Measurements from ENCODE around the gene ZNF576. TPM values are rescaled to one million over a fixed set of nuclear protein-coding genes. Genes with fewer than 3 reads are reported as not detected.
A peak's percentile ranks its signal among the peaks of the same experiment; 100 is the strongest.

ZNF576 gene
- total and polyA plus RNA-seq, 4 donors, result 11.4 to 15.7 (median 13.3) TPM

DNA sequence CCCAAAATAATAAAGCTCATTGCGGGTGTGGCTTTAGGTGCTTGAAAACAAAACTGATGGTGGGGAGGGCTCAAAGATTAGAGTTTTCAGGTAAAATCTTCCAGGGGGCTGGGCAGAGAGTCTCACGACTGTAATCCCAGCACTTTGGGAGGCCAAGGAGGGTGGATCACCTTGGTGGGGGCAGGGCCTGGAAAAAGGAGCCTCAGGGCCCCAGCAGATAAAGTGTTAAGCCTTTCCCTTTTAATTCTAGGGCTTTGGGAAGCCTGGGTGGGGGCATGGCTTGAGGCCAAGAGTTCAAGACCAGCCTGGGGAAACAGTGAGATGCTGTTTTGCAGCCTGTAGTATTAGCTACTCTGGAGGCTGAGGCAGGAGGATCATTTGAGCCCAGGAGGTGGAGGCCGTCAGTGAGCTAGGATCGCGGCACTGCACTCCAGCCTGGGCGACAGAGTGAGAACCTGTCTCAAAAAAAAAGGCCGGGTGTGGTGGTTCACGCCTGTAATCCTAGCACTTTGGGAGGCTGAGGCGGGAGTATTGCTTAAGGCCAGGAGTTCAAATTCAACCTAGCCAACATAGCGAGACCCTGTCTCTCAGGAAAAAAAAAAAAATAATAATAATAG lies 2.2 kb upstream of the ZNF576 start:
- intact Hi-C loops (cut with DNase I), result loop anchor here in 1 of 2 donors (5.0 kb wide), 1 partner anchor 57 kb away; no protein-coding TSS in a partner anchor
- Histone ChIP-seq H3K36me3 (ENCODE audit: control insufficient read depth in 1 of 2, insufficient read depth in 2 of 2, low read length in 1 of 2) (peaks cover 0 to 8% of the 10 kb centered on the region in 2 donors), H3K27me3 (ENCODE audit: control insufficient read depth in 1 of 2, insufficient read depth in 2 of 2, low read length in 1 of 2) (no peaks in the 10 kb centered on the region), H3K4me1 (ENCODE audit: control insufficient read depth in 1 of 2, insufficient read depth in 2 of 2, low read length in 2 of 2) (peaks cover 0 to 5% of the 10 kb centered on the region in 2 donors), H3K4me3 (ENCODE audit: low read length in 2 of 2) (peak overlapping the region in 1 of 2 donors; percentile 74), H3K9me3 (ENCODE audit: control insufficient read depth, low read length) (no peaks in the 10 kb centered on the region), H3K27ac (ENCODE audit: low read depth in 1 of 2, low read length in 2 of 2) (no peak overlapping the region)
- ATAC-seq (ENCODE audit: low FRiP score) (no peak), DNase-seq (no peak)
- 84 to 86% methylated on average over 10 of the region's 10 CpGs for WGBS, 2 donors

DNA sequence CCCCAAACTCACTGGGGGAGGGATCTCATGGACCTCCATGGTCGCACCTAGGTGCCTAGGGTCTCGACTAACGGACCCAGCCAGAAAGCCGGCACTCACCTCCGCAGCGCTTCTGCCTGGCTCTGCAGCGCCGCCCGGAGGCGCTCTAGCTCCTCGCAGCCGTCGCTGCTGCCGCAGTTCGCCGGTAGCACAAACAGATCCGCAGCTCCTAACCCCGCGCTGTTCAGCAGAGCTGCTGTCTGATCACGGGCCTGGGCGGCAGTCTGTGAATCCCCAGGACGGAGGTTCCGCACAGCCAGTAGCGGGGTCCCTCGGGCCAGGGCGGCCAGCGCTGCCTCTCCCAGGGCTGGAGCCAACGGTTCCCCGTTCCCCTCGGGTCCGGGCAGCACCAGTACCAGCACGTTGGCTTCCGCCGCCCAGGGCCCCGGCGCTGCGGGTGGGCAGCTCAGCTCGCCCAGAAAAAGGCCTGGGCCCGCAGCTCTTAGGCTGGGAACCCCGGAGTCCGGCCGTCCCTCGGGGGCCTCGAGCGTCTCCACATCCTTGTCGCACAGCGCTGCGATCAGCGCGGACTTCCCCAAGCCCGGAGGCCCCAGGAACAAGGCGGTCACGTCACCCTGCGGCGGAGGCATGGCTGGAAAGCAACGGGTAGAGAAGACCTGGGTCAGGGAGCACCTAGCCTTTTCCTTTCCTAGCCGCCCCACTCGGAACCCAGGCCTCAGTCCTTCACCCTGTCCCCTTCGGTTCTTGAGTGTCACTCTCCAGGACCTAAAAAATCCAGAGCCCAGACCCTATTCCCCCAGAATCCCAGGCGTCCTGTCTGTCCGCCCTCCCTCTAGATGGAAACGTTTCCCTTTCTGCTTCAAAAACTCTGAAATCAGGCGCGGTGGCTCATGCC lies 1.4 kb upstream of the ZNF576 start:
- H3K36me3 ChIP-seq (ENCODE audit: control insufficient read depth in 1 of 2, insufficient read depth in 2 of 2, low read length in 1 of 2), result peaks cover 0 to 10% of the 10 kb centered on the region in 2 donors
- H3K4me1 ChIP-seq (ENCODE audit: control insufficient read depth in 1 of 2, insufficient read depth in 2 of 2, low read length in 2 of 2), result peaks cover 0 to 5% of the 10 kb centered on the region in 2 donors
- H3K27me3 ChIP-seq (ENCODE audit: control insufficient read depth in 1 of 2, insufficient read depth in 2 of 2, low read length in 1 of 2), result no peaks in the 10 kb centered on the region
- H3K4me3 ChIP-seq (ENCODE audit: low read length in 2 of 2), result peak overlapping the region; percentile 15 to 74
- H3K27ac ChIP-seq (ENCODE audit: low read depth in 1 of 2, low read length in 2 of 2), result peak overlapping the region in 1 of 2 donors; percentile 50
- no peaks in the 10 kb centered on the region for H3K9me3 ChIP-seq (ENCODE audit: control insufficient read depth, low read length)
- 1% methylated on average over 63 to 64 of the region's 64 CpGs for WGBS, 2 donors
- intact Hi-C loops (cut with DNase I), result loop anchor here in 1 of 2 donors (5.0 kb wide), 1 partner anchor 58 kb away; no protein-coding TSS in a partner anchor
- DNase-seq, result peak; percentile 78 to 82
- peak; percentile 13 for ATAC-seq (ENCODE audit: low FRiP score)

DNA sequence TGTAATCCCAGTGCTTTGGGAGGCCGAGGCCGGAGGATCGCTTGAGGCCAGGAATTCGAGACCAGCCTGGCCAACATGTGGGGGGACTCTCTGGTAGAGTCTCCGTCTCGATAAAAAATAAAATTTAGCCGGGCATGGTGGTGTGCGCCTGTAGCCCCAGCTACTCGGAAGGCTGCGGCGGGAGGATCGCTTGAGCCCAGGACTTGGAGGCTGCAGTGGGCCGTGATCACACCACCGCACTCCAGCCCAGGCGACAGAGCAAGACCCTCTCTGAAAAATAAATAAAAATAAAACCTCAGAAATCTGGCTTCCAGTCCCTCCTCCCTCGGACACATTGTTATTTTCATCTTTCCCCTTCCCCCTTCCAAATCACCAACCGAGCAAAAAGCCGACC lies 793 bp upstream of the ZNF576 start:
- Histone ChIP-seq H3K27me3 (ENCODE audit: control insufficient read depth in 1 of 2, insufficient read depth in 2 of 2, low read length in 1 of 2) (no peaks in the 10 kb centered on the region), H3K9me3 (ENCODE audit: control insufficient read depth, low read length) (no peaks in the 10 kb centered on the region), H3K36me3 (ENCODE audit: control insufficient read depth in 1 of 2, insufficient read depth in 2 of 2, low read length in 1 of 2) (peaks cover 0 to 10% of the 10 kb centered on the region in 2 donors), H3K4me1 (ENCODE audit: control insufficient read depth in 1 of 2, insufficient read depth in 2 of 2, low read length in 2 of 2) (peaks cover 0 to 5% of the 10 kb centered on the region in 2 donors), H3K4me3 (ENCODE audit: low read length in 2 of 2) (peak overlapping the region; percentile 15 to 74), H3K27ac (ENCODE audit: low read depth in 1 of 2, low read length in 2 of 2) (peak overlapping the region in 1 of 2 donors; percentile 50)
- intact Hi-C loops (cut with DNase I), result no loop called here
- ATAC-seq (ENCODE audit: low FRiP score), result peak; percentile 26
- WGBS, 2 donors, result 1% methylated on average over 18 of the region's 18 CpGs
- no peak for DNase-seq

DNA sequence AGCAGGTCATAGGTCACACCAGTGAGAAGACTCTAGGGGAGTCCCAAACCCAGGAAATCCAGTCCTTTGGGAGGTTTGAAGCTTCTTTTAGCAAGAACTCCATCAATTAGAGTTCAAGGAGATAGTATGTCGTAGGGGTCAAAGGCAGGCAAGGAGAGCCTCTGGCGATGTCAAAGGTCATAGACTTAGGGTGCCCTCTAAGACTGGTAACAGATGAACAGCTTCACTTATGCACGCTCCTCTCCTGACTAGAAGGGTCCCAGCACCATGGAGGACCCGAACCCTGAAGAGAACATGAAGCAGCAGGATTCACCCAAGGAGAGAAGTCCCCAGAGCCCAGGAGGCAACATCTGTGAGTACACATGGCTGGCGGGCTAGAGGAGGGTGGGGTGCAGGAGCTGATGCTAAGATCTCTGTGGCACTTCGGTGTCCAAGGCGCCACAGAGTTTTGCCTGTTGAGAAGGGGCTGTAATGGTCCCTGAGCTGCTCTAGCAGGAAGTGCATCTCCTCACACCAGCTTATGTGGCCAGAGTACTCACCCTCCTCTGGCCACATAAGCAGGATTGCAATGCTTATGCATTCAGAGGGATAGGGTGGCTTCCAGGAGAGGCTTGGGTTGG lies 557 bp downstream of the ZNF576 start:
- intact Hi-C loops (cut with DNase I), result loop anchor here (1.0 to 2.0 kb wide), 2 partner anchors 22 to 64 kb away; partner anchors contain the start of genes PINLYP (in 2 of the 2), XRCC1 (in 2 of the 2) and ZNF575 (in 1 of the 2)
- H3K27ac ChIP-seq (ENCODE audit: low read depth in 1 of 2, low read length in 2 of 2), result peak overlapping the region; percentile 15 to 61
- WGBS, 2 donors, result 21% methylated on average over 7 of the region's 7 CpGs
- ATAC-seq (ENCODE audit: low FRiP score) (no peak), DNase-seq (no peak)
- no peaks in the 10 kb centered on the region for H3K9me3 ChIP-seq (ENCODE audit: control insufficient read depth, low read length)
- no peaks in the 10 kb centered on the region for H3K27me3 ChIP-seq (ENCODE audit: control insufficient read depth in 1 of 2, insufficient read depth in 2 of 2, low read length in 1 of 2)
- peaks cover 0 to 5% of the 10 kb centered on the region in 2 donors for H3K4me1 ChIP-seq (ENCODE audit: control insufficient read depth in 1 of 2, insufficient read depth in 2 of 2, low read length in 2 of 2)
- H3K36me3 ChIP-seq (ENCODE audit: control insufficient read depth in 1 of 2, insufficient read depth in 2 of 2, low read length in 1 of 2), result peaks cover 0 to 9% of the 10 kb centered on the region in 2 donors
- H3K4me3 ChIP-seq (ENCODE audit: low read length in 2 of 2), result peak overlapping the region; percentile 39 to 45

DNA sequence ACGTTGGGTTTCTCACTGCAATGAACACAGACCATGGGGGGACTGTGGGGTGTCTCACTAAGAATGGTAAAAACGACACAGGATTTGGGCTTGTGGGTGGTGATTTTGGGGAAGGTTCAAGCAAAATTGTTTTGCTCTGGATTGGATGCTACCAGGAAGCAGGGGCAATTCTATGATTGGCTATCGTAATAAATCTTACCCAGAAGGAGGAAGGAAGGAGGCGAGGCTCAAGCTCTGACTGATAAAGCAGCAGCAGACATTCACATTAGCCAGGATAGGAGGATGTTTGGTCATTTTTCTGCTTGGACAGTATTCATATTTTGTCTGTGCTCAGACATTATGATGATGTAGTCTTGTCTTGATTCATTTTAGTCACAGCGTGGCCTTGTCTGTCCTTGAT lies 1.5 kb downstream of the ZNF576 start:
- no peak for ATAC-seq (ENCODE audit: low FRiP score)
- H3K36me3 ChIP-seq (ENCODE audit: control insufficient read depth in 1 of 2, insufficient read depth in 2 of 2, low read length in 1 of 2), result peaks cover 3 to 8% of the 10 kb centered on the region in 2 donors
- H3K27ac ChIP-seq (ENCODE audit: low read depth in 1 of 2, low read length in 2 of 2), result no peak overlapping the region
- no peaks in the 10 kb centered on the region for H3K9me3 ChIP-seq (ENCODE audit: control insufficient read depth, low read length)
- no peak for DNase-seq
- WGBS, 2 donors, result 46 to 52% methylated on average over 5 of the region's 5 CpGs
- H3K4me1 ChIP-seq (ENCODE audit: control insufficient read depth in 1 of 2, insufficient read depth in 2 of 2, low read length in 2 of 2), result peaks cover 0 to 5% of the 10 kb centered on the region in 2 donors
- no peaks in the 10 kb centered on the region for H3K27me3 ChIP-seq (ENCODE audit: control insufficient read depth in 1 of 2, insufficient read depth in 2 of 2, low read length in 1 of 2)
- intact Hi-C loops (cut with DNase I), result loop anchor here in 1 of 2 donors (2.0 kb wide), 1 partner anchor 65 kb away; the partner anchor contains the start of gene ZNF575
- peak overlapping the region in 1 of 2 donors; percentile 39 for H3K4me3 ChIP-seq (ENCODE audit: low read length in 2 of 2)

DNA sequence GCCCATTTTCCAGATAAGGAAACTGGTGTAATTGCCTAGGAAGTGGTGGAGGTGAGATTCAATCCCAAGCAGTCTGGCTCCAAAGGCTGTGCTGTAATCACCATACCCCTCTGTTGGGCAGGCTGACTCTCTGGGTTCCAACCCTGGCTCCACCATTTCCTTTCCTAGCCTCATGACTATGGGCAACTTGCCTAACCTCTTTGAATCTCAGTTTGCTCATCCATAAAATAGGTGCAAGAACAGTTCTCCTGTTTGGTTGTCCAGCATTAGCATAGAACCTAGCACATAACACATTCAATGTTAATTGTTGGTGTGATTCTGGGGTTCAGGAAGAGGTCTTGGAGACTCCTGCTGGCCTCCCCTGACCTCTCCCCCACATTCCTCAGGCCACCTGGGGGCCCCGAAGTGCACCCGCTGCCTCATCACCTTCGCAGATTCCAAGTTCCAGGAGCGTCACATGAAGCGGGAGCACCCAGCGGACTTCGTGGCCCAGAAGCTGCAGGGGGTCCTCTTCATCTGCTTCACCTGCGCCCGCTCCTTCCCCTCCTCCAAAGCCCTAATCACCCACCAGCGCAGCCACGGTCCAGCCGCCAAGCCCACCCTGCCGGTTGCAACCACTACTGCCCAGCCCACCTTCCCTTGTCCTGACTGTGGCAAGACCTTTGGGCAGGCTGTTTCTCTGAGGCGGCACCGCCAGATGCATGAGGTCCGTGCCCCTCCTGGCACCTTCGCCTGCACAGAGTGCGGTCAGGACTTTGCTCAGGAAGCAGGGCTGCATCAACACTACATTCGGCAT lies 2.2 kb downstream of the ZNF576 start:
- Histone ChIP-seq H3K9me3 (ENCODE audit: control insufficient read depth, low read length) (no peaks in the 10 kb centered on the region), H3K27me3 (ENCODE audit: control insufficient read depth in 1 of 2, insufficient read depth in 2 of 2, low read length in 1 of 2) (no peaks in the 10 kb centered on the region), H3K36me3 (ENCODE audit: control insufficient read depth in 1 of 2, insufficient read depth in 2 of 2, low read length in 1 of 2) (peaks cover 3 to 6% of the 10 kb centered on the region in 2 donors), H3K4me3 (ENCODE audit: low read length in 2 of 2) (no peak overlapping the region), H3K27ac (ENCODE audit: low read depth in 1 of 2, low read length in 2 of 2) (no peak overlapping the region), H3K4me1 (ENCODE audit: control insufficient read depth in 1 of 2, insufficient read depth in 2 of 2, low read length in 2 of 2) (peaks cover 0 to 5% of the 10 kb centered on the region in 2 donors)
- intact Hi-C loops (cut with DNase I), result no loop called here
- ATAC-seq (ENCODE audit: low FRiP score) (no peak), DNase-seq (no peak)
- 89 to 91% methylated on average over 19 of the region's 19 CpGs for WGBS, 2 donors

DNA sequence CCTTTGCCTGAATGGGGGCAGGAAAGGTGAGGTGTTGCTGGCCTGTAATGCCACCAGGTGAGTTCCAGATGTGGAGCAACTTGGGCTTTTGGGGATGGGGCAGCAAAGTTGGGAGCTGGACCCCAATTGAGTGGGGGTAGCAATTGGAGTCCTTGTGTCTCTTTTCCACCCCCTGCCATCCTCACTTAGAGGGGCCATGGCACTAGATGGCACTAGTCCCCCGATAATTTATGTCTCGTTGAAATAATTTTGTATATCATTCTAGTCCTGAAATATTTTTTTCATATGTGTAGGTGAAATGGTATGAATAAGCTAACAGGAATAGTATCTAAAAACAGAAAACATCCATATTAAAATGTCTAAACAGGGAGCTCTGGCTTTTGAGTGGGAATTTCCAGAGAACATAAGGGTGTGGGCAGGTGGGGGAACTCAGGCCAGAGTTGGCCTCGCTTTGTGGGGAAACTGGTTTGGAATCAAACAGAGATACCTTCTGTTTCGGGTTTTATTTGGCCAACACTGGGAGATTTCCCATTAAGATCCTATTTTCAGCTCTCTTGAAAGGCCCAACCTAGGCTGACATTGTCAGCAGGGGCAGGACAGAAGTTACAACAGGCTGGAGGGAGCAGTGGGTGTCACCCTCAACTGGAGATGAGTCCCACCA lies 3.4 kb downstream of the ZNF576 start:
- Histone ChIP-seq H3K4me1 (ENCODE audit: control insufficient read depth in 1 of 2, insufficient read depth in 2 of 2, low read length in 2 of 2) (peaks cover 0 to 5% of the 10 kb centered on the region in 2 donors), H3K36me3 (ENCODE audit: control insufficient read depth in 1 of 2, insufficient read depth in 2 of 2, low read length in 1 of 2) (peaks cover 3 to 6% of the 10 kb centered on the region in 2 donors), H3K9me3 (ENCODE audit: control insufficient read depth, low read length) (no peaks in the 10 kb centered on the region), H3K4me3 (ENCODE audit: low read length in 2 of 2) (no peak overlapping the region), H3K27ac (ENCODE audit: low read depth in 1 of 2, low read length in 2 of 2) (no peak overlapping the region), H3K27me3 (ENCODE audit: control insufficient read depth in 1 of 2, insufficient read depth in 2 of 2, low read length in 1 of 2) (no peaks in the 10 kb centered on the region)
- DNase-seq, result no peak
- ATAC-seq (ENCODE audit: low FRiP score), result no peak
- 76 to 82% methylated on average over 4 of the region's 4 CpGs for WGBS, 2 donors
- intact Hi-C loops (cut with DNase I), result no loop called here
